Sciatic nerve (tissue), 2 donors: ENCODE data around the gene IGFALS. TPM values are rescaled to one million over a fixed set of nuclear protein-coding genes. Genes with fewer than 3 reads are reported as not detected.
"Not testable (repeated sequence)": the region's sequence is repeated elsewhere in the genome, so short reads cannot be mapped to it uniquely, and the experiment has no call there.

ENCODE experiments used
- ATAC-seq: fragments of 200-7000 bp; cut with Tn5 transposase; one replicate; pipeline ENCODE4 v1.9.1; 2020; ENCODE audit warnings: mild to moderate bottlenecking, moderate library complexity
- DNase-seq: peaks from one replicate; pipeline ENCODE4 v3.0.0-alpha.2; 2020; ENCODE audit warnings: low spot score
- intact Hi-C: fragments of 100-400 bp; cut with DNase I; formaldehyde crosslinking; loops from one replicate; pipeline ENCODE4 v1.14.2; 2022
- total RNA-seq: library from RNA; stranded (reverse); fragmentation: NEBNext Ultra II Directional; extraction: Animal tissue kit (Norgen Biotek cat#: 25700); gene quantifications from one replicate; pipeline ENCODE4 v1.2.1, GENCODE V29; 2021
- donor health status: DM: no; HTN: no; CAD: no.
- donor health status: DM: no; HTN: no; CAD: no.

The IGFALS gene
- total RNA-seq, 1 donor from 2014 or later, result 0.22 TPM

DNA sequence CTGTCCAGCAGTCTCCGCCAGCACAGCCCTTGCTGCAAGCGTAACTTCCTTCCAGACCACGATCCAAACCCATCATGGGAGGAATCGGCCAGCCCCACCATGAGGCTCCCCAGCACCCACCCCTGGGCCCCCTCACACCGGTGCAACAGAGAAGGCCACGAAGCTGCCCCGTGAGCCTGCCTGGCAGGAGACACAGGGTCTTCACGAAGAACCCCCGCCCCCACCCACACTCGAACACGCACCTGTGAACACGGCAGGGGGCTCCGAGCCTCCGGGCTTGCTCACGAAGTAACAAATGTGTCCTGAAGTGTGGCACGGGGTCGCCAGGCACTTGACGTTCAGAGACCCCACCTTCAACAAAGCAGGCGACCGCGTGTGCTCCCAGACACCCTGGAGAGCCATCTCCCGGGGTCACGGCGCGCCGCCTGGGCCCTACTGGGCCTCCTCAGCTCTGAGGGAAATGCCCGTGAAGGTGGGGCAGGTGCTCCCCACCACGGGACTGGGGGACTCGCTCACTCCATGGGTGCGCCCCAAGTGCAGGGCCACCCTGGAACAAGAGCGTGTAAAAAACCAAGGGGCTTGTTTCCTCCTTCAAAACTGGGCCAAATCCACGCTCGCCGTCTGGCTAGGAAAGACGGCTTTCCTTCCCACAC is 25.5 kb upstream of the IGFALS start:
- DNase-seq, result no peak
- intact Hi-C loops, result no loop called here

GRCh38 chr16:1818204-1818872 is 24.8 kb upstream of the IGFALS start:
- intact Hi-C loops, result no loop called here
- ATAC-seq, result no peak
- no peak for DNase-seq

More for the DNA sequence above, 25.5 kb upstream of the IGFALS start:
- ATAC-seq, result no peak

- DNase-seq (no peak), ATAC-seq (no peak)
- intact Hi-C loops, result no loop called here
Observed at GRCh38 chr16:1817716-1818115, 24.2 kb upstream of the IGFALS start.

GRCh38 chr16:1817276-1817589 is 23.7 kb upstream of the IGFALS start:
- ATAC-seq, result no peak
- DNase-seq, result no peak
- intact Hi-C loops, result no loop called here

- intact Hi-C loops, result no loop called here
- DNase-seq (no peak), ATAC-seq (no peak)
Observed at GRCh38 chr16:1816396-1817275, 23.1 kb upstream of the IGFALS start.

GRCh38 chr16:1815461-1815860 is 22.0 kb upstream of the IGFALS start:
- ATAC-seq (peak; percentile 77), DNase-seq (no peak)
- intact Hi-C loops, result no loop called here

DNA sequence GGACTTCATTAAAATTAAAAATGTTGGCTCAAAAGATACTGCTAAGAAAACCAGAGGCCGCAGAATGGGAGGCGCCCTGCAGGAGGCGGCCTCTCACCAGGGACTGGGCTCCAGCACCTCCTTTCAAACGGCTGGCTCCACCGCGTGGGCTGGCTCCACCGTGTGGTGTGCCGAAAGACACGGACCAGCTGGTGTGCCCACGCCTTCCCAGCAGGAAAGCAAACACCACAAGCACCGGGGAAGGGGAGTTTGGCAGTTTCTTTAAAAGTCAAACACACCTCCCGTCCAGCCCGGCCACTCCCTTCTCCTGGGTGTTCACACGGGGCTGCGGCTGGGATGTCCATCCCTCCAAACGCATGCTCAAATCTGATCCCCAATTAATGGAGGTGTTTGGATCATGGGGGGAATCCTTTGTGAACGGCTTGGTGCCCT is 19.2 kb upstream of the IGFALS start:
- ATAC-seq, result peak; percentile 86
- intact Hi-C loops, result no loop called here

DNA sequence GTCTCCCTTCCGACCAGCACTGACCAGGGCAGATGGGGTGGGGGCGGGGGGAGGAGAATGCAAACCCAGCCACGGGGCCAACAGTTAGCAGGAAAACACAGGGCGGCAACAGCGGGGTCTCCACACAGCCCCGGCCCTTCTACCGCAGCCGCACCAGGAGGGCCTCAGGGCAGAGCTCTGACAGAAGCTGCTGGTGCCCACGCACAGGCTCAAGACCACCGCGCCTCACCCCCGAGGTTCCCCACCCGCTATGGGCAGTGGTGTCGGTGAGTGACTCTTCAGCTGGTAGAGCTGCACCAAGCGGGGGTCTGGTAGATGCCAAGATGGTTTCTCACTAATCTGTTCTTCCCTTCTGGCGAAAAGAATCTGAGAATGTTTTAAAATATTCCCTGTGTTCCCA is 17.0 kb upstream of the IGFALS start:
- no peak for ATAC-seq
- intact Hi-C loops, result no loop called here

More for the DNA sequence above, 19.2 kb upstream of the IGFALS start:
- DNase-seq, result peak; percentile 78

DNA sequence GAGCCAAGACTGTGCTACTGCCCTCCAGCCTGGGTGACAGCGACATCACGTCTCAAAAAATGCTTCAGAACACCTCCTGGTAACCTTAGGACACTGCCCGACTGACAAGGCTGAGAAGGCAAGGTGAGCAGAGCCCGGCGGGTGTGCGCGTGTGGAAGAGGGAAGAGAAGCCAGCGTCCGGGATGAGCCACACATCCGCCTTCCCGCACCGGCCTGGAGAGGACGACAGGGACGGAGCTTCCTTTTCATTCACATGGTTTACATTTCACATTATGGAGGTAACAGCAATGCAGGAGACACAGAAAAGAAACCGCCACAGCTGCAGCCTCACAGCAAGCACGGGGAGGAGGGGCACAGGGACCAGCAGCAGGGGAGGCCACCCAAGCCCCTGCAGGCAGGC is 16.6 kb upstream of the IGFALS start:
- ATAC-seq, result no peak
- intact Hi-C loops, result no loop called here

More for the DNA sequence above, 17.0 kb upstream of the IGFALS start:
- no peak for DNase-seq

DNA sequence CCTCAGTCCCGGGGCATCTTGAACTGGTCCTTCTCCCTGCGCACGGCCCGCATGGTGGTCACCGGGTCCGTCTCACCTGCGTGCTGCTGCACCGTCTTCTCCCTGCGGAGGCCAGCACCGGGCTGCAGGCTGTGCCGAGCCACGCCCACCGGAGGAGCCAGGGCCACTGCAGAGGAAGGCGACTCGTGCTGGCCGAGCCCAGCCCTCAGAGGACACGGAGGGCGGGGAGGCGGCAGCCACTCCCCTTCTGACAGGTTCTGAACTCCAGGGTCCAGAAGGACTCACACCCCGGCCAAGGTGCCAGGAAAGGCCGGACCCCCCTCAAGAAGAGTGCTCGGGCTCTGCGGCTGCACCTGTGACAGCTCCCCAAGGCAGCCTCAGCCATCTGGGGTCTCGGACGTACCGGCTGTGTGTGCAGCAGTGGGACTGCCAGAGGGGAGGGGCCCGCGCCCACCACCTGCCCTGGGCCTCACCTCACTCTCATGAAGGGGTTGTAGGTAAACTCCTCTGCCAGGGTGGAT is 15.8 kb upstream of the IGFALS start:
- no peak for DNase-seq
- no peak for ATAC-seq
- intact Hi-C loops, result no loop called here

More for the DNA sequence above, 16.6 kb upstream of the IGFALS start:
- DNase-seq, result no peak

- ATAC-seq (no peak), DNase-seq (no peak)
- intact Hi-C loops, result no loop called here
Observed at GRCh38 chr16:1808691-1809090, 15.2 kb upstream of the IGFALS start.

DNA sequence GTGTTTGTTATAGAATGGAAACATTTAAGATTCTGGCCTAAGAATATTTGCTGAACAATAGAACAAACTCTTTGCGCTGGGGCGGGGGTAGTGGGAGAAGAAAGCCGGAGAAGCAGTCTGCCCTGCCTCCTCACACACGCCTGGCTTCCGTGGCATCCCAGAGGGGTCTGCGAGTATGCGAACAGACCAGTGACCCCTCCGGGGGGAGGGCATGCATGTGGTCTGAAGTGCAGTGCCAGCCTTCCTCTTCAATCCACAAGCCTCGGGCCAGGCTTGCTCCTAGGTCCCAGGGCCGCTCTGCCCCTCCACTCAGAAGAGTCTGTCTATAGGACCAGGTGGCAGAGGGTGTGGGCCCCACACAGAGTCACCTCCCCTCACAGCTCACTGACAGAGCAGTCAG is 14.1 kb upstream of the IGFALS start:
- DNase-seq (no peak), ATAC-seq (no peak)
- intact Hi-C loops, result no loop called here

GRCh38 chr16:1800701-1801100 is 7.2 kb upstream of the IGFALS start:
- no peak for DNase-seq
- ATAC-seq, result no peak
- intact Hi-C loops, result no loop called here

DNA sequence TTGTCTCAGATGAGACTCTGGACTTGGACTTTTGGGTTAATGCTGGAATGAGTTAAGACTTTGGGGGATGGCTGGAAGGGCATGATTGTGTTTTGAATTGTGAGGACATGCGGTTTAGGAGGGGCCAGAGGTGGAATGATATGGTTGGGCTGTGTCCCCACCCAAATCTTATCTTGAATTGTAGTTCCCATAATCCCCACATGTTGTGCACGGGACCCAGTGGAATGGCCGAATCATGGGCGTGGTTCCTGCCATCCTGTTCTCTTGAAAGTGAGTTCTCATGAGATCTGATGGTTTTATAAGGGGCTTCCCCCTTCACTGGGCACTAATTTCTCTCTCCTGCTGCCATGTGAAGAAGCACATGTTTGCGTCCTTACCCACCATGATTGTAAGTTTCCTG is 5.8 kb upstream of the IGFALS start:
- DNase-seq, ATAC-seq, intact Hi-C loops: not testable (repeated sequence)

GRCh38 chr16:1794908-1795666 is 1.6 kb upstream of the IGFALS start:
- intact Hi-C loops, result no loop called here
- ATAC-seq, result no peak

DNA sequence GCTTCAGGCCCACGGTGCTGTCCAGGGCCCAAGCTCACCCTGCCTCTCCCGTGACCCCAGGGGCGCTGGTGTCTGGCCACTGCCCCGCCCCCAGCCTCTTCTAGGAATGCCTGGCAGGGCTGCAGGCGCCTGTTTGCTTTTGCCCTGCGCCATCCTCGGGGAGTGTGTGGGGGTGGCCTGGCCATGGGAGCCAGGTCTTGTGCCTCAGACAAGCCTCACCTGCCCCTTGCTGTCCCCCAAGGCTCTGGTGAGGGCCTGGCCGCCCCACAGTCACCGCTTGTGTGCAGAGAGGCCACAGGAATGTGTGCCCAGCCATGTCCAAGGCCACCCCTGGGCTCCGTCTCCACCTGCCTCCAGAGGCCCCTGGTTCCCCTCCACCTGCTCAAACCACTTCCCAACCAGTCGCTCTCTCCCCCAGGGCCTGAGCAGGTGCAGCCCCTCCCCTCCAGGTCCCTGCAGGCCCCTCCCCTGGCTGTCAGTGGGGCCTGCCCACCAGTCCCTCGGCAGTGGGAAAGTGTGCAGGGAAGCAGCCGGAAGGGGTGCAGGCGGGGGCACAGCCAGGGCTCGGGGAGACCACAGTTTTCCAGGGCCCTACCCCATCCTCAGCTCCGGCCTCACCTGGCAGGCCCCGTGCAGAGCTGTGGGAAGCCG is 841 bp upstream of the IGFALS start:
- no peak for ATAC-seq
- no peak for DNase-seq
- intact Hi-C loops, result no loop called here

More at GRCh38 chr16:1794908-1795666, 1.6 kb upstream of the IGFALS start:
- DNase-seq, result no peak

GRCh38 chr16:1792836-1793577 is 498 bp downstream of the IGFALS start:
- ATAC-seq (no peak), DNase-seq (peak; percentile 57)
- intact Hi-C loops, result no loop called here
